ENCODE measurements around the gene OR10A3.

The OR10A3 gene

GRCh38 chr11:7936615-7937014, 4.9 kb downstream of the OR10A3 start:
- DNase-seq (ENCODE audit: low spot score) = peak; percentile 2

GRCh38 chr11:7931168-7931567, 10.3 kb downstream of the OR10A3 start, which contains the start of gene OR10A6:
TSS of gene OR10A6 (minus strand) at chr11:7931268. CDS start at chr11:7928662, 2,606 bp downstream.
- no peak for DNase-seq (ENCODE audit: low spot score)

GRCh38 chr11:7927635-7928034, 13.9 kb downstream of the OR10A3 start:
- no peak for DNase-seq (ENCODE audit: low spot score)

DNA sequence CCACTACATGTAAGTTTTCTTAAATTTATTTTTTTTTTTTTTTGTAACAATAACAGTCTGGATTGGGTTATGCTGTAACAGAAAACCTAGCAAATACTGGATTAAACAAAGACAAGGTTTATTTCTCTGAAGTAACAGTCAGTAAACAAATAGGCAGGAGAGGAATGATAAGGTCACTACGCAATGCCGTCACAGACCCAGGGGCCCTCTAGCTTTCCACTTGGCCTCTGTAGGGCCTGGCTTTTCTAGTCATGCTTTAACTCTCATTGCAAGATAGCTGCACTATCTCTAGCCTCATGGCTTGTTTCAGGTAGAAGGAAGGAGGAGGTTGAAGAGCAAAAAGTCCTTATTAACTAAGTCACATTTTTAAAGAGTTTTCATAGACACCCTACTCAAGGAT, 17.0 kb downstream of the OR10A3 start:
- no peak for DNase-seq (ENCODE audit: low spot score)

- DNase-seq (ENCODE audit: low spot score) = no peak
Measured at GRCh38 chr11:7918141-7918540, 23.4 kb downstream of the OR10A3 start.

GRCh38 chr11:7911011-7911410, 30.5 kb downstream of the OR10A3 start:
- no peak for DNase-seq (ENCODE audit: low spot score)

- no peak for DNase-seq (ENCODE audit: low spot score)
Measured at GRCh38 chr11:7910286-7910788, 31.2 kb downstream of the OR10A3 start.

- DNase-seq (ENCODE audit: low spot score) = no peak
Measured at GRCh38 chr11:7909585-7910285, 31.8 kb downstream of the OR10A3 start.

GRCh38 chr11:7907121-7907520, 34.4 kb downstream of the OR10A3 start:
- DNase-seq (ENCODE audit: low spot score) = no peak

GRCh38 chr11:7906481-7906880, 35.0 kb downstream of the OR10A3 start:
- no peak for DNase-seq (ENCODE audit: low spot score)

- DNase-seq (ENCODE audit: low spot score) = no peak
Measured at GRCh38 chr11:7905961-7906429, 35.5 kb downstream of the OR10A3 start.

GRCh38 chr11:7905549-7905948, 36.0 kb downstream of the OR10A3 start:
- no peak for DNase-seq (ENCODE audit: low spot score)

DNA sequence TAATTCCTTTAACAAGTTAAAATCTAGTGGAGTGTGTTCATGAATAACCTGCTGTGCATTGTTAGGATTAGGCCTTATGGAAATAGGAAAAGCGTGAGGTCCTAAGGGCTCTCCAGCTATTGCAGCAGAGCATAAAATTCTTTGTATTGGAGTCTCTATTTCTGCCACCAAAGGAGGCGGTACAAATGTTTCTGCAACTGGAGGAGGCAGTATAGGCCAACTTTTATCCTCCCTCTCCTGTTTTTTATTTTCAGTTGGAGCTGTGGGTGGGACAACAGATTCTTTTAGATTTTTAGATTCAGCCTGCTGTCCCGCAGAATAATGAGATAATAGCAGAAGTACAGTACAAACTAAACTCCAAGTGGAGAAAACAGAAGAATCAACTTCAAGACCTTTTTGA, 36.6 kb downstream of the OR10A3 start:
- DNase-seq (ENCODE audit: low spot score) = no peak

- DNase-seq (ENCODE audit: low spot score) = no peak
Measured at GRCh38 chr11:7903940-7904339, 37.6 kb downstream of the OR10A3 start.

- no peak for DNase-seq (ENCODE audit: low spot score)
Measured at GRCh38 chr11:7901319-7901854, 40.1 kb downstream of the OR10A3 start.

DNA sequence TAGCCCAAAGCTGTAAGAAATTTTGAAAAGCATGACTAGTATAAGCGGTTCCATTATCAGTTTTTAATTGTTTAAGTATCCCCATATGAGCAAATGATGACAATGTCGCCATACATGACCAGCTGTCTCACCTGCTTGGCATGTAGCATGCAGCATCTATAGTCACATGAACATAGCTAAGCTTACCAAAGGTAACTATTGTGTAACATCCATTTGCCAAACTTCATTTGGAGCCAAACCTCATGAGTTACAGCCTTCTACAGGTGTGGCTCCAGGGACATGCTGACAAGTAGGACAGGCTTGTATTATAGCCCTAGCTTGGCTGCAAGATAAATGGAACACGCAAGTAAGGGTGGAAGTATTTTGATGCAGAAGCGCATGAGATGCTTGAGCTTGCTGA, 40.8 kb downstream of the OR10A3 start:
- DNase-seq (ENCODE audit: low spot score) = no peak

GRCh38 chr11:7899418-7899817, 42.1 kb downstream of the OR10A3 start:
- no peak for DNase-seq (ENCODE audit: low spot score)

DNA sequence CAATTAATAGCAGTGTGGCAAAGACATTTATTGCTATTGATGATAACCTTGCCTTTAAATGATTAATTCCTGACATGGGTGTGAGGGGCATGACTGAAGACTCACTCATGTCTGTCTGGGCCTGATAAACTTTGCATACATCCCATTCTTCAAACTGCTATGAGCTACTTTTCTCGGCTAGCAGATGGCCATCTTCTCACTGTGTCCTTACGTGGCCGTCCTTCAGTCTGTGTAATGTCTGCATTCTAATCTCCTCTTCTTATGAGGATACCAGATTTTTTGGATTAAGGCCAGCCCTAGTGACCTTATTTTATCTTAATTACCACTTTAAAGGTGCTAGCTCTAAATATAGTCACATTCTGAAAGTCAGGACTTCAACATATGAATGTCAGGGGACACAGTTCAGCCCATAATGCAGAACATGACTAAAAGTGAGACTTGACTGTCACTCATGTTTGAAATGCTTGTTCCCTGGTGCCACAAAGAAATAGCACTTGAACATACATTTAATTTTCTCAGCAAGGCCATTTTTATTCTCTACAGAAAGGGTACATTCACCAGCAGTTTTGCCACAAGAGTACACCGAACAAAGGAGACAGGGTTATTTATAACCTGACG, 42.7 kb downstream of the OR10A3 start:
- DNase-seq (ENCODE audit: low spot score) = no peak

DNA sequence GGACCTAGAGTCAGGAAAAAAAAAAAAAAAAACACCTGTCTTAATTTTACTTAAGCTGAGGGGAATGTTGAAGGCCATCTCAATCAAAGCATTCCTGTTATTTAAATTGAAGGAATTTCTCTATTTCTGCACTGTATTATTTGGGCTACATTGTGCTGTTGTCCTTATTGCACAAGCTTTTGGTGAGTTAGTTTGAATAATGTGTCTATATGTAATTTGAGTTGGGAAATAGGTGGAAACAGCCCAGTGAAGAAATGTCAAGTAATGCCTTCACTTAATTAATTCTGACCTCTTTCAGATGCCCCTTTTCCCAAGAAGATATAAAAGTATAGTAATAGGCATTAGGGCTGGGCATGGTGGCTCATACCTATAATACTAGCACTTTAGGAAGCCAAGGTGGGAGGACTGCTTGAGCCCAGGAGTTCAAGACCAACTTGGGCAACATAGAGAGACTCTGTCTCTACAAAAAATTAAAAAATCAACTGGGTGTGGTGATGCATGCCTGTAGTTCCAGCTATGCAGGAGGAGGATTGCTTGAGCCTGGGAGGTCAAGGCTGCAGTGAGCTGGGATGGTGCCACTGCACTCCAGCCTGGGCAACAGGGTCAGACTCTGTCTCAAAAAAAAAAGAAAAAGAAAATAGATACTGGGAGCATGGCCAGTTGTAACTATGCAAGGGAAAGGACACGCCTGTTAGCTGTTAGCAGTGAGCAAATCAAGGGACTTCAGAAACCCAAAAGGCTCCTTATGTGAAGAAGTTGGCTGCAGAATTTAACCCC, 45.3 kb downstream of the OR10A3 start:
- no peak for DNase-seq (ENCODE audit: low spot score)

DNA sequence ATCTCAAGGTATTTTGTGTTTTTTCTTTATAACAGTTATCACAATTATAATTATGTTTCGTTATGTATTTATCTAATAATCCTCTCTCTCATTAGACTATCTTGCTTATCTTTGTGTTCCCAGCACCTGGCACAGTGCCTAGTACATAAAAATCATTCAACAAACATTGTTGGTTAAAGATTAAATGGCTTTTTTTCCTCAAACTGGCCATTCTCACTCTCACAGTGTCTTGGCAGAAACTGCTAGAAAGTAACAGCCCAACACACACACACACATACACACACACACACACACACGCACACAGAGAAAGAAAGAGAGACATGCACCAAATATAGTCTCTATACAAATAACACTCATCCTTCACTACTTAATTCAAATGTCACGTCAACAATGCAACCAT, 47.3 kb downstream of the OR10A3 start:
- DNase-seq (ENCODE audit: low spot score) = no peak

DNA sequence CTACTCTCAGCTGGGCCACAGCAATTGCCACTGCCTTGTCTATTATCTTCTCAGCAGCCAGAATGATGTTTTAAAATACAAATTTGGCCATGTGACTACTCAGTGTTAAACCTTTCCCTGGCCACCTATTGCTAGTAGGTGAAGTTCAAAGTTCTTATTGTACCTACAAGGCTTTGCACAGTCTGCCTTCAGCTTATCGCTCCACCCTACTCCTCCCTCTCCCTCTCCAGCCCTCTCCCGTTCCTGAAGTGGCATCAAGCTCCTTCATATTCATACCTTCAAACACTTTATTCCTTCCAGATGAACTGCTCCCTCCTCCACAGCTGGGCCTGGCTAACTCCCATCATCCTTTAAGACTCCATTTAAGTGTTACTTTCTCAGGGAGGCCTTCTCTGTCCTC, 47.7 kb downstream of the OR10A3 start:
- DNase-seq (ENCODE audit: low spot score) = no peak

DNA sequence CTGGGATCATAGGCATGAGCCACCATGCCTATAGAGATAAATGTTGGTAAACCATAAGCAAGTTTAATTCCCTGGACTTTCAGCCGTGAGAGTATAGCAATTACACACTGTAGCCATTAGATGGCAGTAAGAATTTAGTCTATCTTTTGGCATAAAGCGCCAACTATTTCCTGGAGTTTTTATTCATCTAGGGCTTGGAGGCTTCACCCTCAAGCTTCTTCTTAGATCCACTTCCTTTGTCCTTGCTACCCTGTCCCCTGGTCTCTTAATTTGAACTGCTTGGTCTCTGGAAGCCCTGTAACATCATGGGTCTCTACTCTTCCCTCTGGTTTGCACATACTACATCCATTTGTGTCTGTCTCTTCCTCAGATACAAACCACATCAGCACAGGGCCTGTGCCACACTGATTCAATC, 48.7 kb downstream of the OR10A3 start:
- peak; percentile 71 for DNase-seq (ENCODE audit: low spot score)

All from LoVo (cell line).